HG02840 (cell line): ENCODE results near the gene FOXP3.
A peak's percentile ranks its signal among the peaks of the same experiment; 100 is the strongest.

ENCODE experiments used
- ATAC-seq: cut with Tn5 transposase; IDR thresholded peaks from one replicate; pipeline ENCODE4 v1.9.1; 2021; ENCODE audit warnings: mild to moderate bottlenecking, moderate library complexity, moderate number of reproducible peaks; ENCODE audit not compliant: unreplicated experiment, low FRiP score

The FOXP3 gene

DNA sequence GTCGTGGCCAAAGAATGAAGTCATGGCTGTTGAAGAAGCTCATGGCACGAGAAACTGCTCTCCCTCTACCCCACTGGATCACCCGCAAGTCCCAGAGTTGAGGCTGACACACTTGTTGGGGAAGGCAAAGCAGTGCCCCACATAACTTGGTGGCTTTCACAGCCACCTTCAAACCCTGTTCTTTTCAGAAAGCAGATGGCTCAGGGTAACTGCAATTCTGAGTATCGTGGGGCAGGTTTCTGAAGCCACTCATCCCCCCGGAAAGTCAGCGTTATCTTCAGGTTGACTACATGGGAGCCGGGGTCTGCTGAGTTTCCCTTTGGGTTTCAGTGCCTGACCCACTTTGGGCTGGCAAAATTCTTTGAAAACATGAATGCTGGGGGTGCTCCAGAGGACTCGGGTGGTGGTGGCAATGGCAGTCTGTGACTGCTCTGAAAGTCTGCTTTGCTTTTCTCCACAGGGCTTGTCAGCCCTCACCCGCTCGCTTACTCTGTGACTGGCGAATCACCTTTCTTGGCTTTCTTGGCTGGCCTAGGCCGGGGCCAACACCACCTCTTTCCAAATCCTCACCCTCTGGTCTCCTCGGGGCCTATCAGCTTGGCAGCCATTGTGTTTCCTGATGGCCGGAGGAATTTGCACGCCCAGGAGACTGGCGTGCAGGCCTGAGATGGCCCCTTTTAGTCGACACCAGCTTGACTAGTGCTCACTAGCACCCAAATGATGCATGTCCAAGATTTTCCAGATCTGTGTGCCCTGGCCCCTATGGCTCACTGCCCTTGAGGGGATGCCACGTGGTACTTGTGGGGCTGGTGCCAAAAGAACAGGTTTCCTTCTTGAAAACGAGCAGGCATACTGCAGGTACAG lies 12.4 kb upstream of the FOXP3 start:
- no peak for ATAC-seq

- ATAC-seq, result no peak
These were observed 11.7 kb upstream of the FOXP3 start for GRCh38 chrX:49276207-49276606.

GRCh38 chrX:49273181-49273727 lies 8.7 kb upstream of the FOXP3 start:
- no peak for ATAC-seq

GRCh38 chrX:49272421-49272820 lies 7.9 kb upstream of the FOXP3 start:
- no peak for ATAC-seq

DNA sequence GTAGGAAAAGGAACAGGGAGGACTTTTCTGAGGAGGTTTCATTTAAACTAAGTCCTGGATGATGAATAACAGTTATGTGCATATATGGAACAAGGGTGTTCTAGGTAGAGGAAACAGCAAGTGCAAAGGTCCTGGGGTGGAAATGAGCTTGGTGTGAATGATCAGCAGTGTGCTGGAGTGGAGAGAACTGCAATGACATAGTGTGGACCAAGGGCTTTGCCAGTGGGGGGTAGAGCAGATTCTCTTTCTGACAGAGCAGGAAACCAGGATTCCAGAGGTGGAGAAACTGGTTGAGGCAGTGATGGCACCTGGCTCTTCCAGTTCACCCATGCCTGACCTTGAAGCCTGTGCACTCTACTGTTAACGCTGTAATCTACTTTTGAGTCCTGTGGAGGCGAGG lies 6.8 kb upstream of the FOXP3 start:
- no peak for ATAC-seq

GRCh38 chrX:49270249-49270921 lies 5.9 kb upstream of the FOXP3 start:
- no peak for ATAC-seq

- peak; percentile 23 for ATAC-seq
These were observed 5.3 kb upstream of the FOXP3 start, which contains the start of gene PPP1R3F for GRCh38 chrX:49269767-49270248. PPP1R3F (plus strand) TSS chrX:49269793; CDS start chrX:49269870, 77 bp downstream.

- peak; percentile 83 for ATAC-seq
These were observed 4.7 kb upstream of the FOXP3 start for GRCh38 chrX:49269010-49269766.

DNA sequence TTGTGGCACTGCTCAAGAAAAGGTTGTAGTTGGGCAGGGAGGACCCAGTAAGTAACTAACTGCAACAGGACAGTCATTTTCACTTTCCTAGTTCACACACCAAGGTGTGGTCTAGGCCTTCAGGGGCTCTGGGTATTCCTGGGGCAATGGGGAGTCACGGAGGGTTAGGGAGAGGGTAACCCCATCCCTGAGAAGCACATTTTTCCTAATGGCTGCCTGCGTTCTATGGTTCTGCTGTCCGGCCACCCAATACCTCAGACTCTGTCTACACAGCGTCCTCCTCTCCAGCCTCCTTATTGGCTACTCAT lies 4.1 kb upstream of the FOXP3 start:
- no peak for ATAC-seq

GRCh38 chrX:49266523-49267445 lies 2.3 kb upstream of the FOXP3 start:
- ATAC-seq, result no peak

- ATAC-seq, result no peak
These were observed 879 bp downstream of the FOXP3 start for GRCh38 chrX:49263631-49264030.

DNA sequence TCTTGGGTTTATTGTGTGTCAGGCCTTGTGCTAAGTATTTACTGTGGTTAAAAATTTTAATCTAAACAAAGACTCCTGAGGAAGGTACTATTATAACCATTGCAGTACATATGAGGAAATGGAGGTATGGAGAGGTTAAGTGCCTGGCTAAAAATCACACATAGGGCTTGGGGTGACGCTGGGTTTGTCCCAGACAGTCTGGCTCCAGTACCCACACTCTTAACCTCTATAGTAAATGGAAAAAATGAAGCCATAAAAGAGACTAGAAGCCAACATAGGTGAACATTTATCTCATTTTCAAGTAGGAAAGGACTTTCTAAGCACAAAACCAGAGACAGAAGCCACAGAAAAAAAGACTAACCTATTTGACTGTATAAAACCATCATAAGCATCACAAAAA lies 1.9 kb downstream of the FOXP3 start:
- ATAC-seq, result no peak

- ATAC-seq, result no peak
These were observed 4.1 kb downstream of the FOXP3 start for GRCh38 chrX:49260221-49260985.

DNA sequence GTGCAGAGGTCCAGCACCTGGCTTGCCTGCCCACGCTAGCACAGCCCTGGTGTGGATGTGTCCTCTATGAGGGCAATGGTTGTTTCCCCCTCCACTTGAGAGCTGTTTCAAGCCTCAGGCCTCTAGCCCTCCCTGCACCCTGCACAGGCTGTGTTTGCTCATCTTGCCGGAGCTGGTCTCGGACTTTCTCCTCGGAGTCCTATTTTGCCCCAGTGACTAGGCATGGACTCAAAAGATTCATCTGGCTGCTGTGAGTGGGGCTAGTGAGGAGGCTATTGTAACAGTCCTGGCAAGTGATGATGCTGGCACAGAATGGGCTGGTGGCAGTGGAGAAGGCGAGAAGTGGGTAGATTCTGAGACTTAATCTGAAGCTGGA lies 5.8 kb downstream of the FOXP3 start:
- no peak for ATAC-seq

- no peak for ATAC-seq
These were observed 6.4 kb downstream of the FOXP3 start for GRCh38 chrX:49257846-49258748.

DNA sequence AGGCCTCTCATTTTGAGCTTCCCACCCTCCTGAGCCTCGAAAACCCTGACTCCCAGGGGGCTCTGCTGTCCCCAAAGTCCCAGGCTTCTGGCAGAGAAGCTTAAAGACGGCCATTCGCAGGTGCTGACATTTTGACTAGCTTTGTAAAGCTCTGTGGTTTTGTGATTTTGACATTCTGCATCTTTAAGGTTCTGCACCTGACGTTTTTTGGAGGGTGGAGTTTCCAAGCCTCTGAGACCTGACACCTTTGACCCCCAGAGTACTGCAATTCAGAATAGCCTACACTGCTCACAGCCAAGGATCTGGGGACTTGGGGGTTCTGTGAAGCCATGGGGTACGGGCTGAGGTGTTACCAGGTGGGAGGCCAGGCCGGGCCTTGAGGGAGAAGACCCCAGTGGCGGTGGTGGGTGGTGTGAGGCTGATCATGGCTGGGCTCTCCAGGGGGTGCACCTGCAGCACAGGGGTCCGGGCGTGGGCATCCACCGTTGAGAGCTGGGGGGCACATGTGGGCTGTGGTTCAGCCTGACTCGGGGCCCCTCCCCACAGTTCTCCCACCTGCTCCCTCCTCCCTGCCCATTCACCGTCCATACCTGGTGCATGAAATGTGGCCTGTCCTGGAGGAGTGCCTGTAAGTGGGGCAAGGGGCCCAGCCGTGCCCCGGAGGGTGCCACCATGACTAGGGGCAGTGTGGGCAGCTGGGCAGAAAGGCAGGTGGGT lies 7.3 kb downstream of the FOXP3 start:
- no peak for ATAC-seq

DNA sequence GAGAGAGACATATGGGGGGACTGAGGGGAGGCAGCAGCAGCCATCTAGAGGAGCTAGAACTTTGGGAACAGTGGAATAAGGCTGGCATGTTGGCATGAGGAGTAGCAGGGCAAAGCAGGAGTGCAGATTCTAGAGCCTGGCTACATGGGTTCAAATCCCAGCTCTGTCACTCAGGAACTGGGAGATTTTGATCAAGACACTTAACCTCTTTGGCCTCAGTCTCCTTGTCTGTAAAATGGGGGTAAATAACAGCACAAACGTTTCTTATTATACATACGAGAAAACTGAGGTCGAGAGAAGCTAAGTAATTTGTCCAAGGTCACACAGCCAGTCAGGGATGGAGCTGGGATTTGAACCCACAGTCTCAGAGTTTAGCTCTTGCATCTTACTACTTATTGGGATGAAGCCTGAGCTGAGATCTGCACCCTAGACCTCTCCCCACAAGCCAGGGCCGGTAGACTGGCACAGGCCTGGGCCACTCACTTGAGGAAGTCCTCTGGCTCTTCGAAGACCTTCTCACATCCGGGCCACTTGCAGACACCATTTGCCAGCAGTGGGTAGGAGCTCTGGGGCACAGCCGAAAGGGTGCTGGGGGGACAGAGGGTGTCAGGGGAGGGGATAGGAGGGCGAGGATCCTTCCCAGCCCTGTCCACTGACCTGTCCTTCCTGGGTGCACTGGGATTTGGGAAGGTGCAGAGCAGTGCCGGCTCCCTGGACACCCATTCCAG lies 8.1 kb downstream of the FOXP3 start:
- ATAC-seq, result no peak
